ENCODE data around the gene C1orf198.

DNA sequence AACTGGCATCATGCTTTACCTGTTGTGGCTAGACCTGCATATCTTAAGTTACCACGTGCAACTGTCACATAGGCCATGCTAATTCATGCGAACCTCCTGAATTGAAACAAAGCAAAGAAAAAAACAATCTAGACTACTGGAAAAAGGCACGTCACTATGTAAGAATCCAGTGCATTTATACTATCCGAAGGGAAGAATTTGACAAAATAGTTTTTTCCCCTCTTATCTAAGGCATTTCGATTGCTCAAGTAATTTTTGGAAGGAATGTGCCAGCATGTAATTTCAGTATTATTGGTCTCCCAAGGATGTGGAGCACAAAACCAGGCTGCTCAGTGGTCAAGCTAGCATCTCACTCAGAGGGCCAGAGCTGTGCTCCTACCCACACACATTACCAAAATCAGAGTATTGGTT is 31.5 kb upstream of the C1orf198 start:
- TF ChIP-seq, protein P1, sequence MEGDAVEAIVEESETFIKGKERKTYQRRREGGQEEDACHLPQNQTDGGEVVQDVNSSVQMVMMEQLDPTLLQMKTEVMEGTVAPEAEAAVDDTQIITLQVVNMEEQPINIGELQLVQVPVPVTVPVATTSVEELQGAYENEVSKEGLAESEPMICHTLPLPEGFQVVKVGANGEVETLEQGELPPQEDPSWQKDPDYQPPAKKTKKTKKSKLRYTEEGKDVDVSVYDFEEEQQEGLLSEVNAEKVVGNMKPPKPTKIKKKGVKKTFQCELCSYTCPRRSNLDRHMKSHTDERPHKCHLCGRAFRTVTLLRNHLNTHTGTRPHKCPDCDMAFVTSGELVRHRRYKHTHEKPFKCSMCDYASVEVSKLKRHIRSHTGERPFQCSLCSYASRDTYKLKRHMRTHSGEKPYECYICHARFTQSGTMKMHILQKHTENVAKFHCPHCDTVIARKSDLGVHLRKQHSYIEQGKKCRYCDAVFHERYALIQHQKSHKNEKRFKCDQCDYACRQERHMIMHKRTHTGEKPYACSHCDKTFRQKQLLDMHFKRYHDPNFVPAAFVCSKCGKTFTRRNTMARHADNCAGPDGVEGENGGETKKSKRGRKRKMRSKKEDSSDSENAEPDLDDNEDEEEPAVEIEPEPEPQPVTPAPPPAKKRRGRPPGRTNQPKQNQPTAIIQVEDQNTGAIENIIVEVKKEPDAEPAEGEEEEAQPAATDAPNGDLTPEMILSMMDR (IDR thresholded peaks at IDR 0.05; ENCODE audit: low read depth, low read length, missing input control): no peak
- TF ChIP-seq RAD21 (IDR thresholded peaks at IDR 0.05) (peak in 1 of 2 donors; percentile 15), RXRA (IDR thresholded peaks at IDR 0.05) (no peak)
- TF ChIP-seq, protein P2, sequence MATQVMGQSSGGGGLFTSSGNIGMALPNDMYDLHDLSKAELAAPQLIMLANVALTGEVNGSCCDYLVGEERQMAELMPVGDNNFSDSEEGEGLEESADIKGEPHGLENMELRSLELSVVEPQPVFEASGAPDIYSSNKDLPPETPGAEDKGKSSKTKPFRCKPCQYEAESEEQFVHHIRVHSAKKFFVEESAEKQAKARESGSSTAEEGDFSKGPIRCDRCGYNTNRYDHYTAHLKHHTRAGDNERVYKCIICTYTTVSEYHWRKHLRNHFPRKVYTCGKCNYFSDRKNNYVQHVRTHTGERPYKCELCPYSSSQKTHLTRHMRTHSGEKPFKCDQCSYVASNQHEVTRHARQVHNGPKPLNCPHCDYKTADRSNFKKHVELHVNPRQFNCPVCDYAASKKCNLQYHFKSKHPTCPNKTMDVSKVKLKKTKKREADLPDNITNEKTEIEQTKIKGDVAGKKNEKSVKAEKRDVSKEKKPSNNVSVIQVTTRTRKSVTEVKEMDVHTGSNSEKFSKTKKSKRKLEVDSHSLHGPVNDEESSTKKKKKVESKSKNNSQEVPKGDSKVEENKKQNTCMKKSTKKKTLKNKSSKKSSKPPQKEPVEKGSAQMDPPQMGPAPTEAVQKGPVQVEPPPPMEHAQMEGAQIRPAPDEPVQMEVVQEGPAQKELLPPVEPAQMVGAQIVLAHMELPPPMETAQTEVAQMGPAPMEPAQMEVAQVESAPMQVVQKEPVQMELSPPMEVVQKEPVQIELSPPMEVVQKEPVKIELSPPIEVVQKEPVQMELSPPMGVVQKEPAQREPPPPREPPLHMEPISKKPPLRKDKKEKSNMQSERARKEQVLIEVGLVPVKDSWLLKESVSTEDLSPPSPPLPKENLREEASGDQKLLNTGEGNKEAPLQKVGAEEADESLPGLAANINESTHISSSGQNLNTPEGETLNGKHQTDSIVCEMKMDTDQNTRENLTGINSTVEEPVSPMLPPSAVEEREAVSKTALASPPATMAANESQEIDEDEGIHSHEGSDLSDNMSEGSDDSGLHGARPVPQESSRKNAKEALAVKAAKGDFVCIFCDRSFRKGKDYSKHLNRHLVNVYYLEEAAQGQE (IDR thresholded peaks at IDR 0.05): peak; percentile 18
